SH-SY5Y (cell line): ENCODE data around the gene PDGFD.

Source experiments
- GATA2 ChIP-seq: IDR thresholded peaks from 2 replicates; pipeline ENCODE4 v1.6.1; 2011; ENCODE audit warnings: mild to moderate bottlenecking, low read depth, low read length
- GATA3 ChIP-seq: IDR thresholded peaks from 2 replicates; pipeline ENCODE4 v1.6.1; 2011; ENCODE audit warnings: low read depth, mild to moderate bottlenecking, low read length, moderate library complexity

The PDGFD gene

GRCh38 chr11:104036995-104037394 is 127.0 kb downstream of the PDGFD start:
- TF ChIP-seq GATA2 (no peak), GATA3 (no peak)

GRCh38 chr11:104036588-104036987 is 127.4 kb downstream of the PDGFD start, which contains the start of gene DDI1:
Gene DDI1 (plus strand): TSS chr11:104036640. CDS start chr11:104036823, 183 bp downstream.
- TF ChIP-seq GATA3 (no peak), GATA2 (no peak)

- TF ChIP-seq GATA2 = no peak
- TF ChIP-seq GATA3 = no peak
Measured at GRCh38 chr11:104033561-104033960, 130.4 kb downstream of the PDGFD start.

GRCh38 chr11:104033134-104033533 is 130.8 kb downstream of the PDGFD start:
- no peak for TF ChIP-seq GATA2
- TF ChIP-seq GATA3 = no peak

GRCh38 chr11:104028476-104029263 is 135.3 kb downstream of the PDGFD start:
- TF ChIP-seq GATA2 (no peak), GATA3 (no peak)

- TF ChIP-seq GATA3 (no peak), GATA2 (no peak)
Measured at GRCh38 chr11:104024572-104024971, 139.4 kb downstream of the PDGFD start.

GRCh38 chr11:104015649-104016415 is 148.1 kb downstream of the PDGFD start:
- TF ChIP-seq GATA3 (no peak), GATA2 (no peak)

GRCh38 chr11:104011044-104011443 is 152.9 kb downstream of the PDGFD start:
- TF ChIP-seq GATA2 (no peak), GATA3 (no peak)

GRCh38 chr11:104009744-104010143 is 154.2 kb downstream of the PDGFD start:
- no peak for TF ChIP-seq GATA2
- TF ChIP-seq GATA3 = no peak

- TF ChIP-seq GATA3 (no peak), GATA2 (no peak)
Measured at GRCh38 chr11:104005234-104005855, 158.6 kb downstream of the PDGFD start.

- TF ChIP-seq GATA3 (no peak), GATA2 (no peak)
Measured at GRCh38 chr11:104003491-104003890, 160.5 kb downstream of the PDGFD start.

- TF ChIP-seq GATA2 (no peak), GATA3 (no peak)
Measured at GRCh38 chr11:104001561-104002056, 162.3 kb downstream of the PDGFD start.

GRCh38 chr11:104000798-104001197 is 163.1 kb downstream of the PDGFD start:
- TF ChIP-seq GATA2 (no peak), GATA3 (no peak)
